GM18502 (cell line): Measurements from ENCODE around the gene FAM167B.
A peak's percentile ranks its signal among the peaks of the same experiment; 100 is the strongest.

Experiments
- ATAC-seq: cut with Tn5 transposase; IDR thresholded peaks from one replicate; pipeline ENCODE4 v1.9.1; 2021; ENCODE audit warnings: mild to moderate bottlenecking; ENCODE audit not compliant: unreplicated experiment, poor library complexity

FAM167B gene

GRCh38 chr1:32246888-32247273 lies at the start of gene FAM167B:
Gene FAM167B (plus strand): TSS chr1:32247222. CDS start chr1:32247422, 200 bp downstream.
- ATAC-seq: no peak

DNA sequence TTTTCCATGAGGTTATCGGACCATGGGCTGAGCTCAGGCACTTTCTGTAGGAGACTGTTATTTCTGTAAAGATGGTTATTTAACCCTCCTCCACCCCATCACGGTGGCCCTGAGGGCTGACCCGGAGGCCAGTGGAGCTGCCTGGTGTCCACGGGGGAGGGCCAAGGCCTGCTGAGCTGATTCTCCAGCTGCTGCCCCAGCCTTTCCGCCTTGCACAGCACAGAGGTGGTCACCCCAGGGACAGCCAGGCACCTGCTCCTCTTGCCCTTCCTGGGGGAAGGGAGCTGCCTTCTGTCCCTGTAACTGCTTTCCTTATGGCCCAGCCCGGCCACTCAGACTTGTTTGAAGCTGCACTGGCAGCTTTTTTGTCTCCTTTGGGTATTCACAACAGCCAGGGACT lies 49.2 kb upstream of the FAM167B start:
- ATAC-seq: no peak

- ATAC-seq: no peak
Measured at GRCh38 chr1:32198237-32199042, 48.6 kb upstream of the FAM167B start.

GRCh38 chr1:32199043-32199716 lies 47.8 kb upstream of the FAM167B start:
- ATAC-seq: no peak

GRCh38 chr1:32199717-32200072 lies 47.3 kb upstream of the FAM167B start:
- no peak for ATAC-seq

DNA sequence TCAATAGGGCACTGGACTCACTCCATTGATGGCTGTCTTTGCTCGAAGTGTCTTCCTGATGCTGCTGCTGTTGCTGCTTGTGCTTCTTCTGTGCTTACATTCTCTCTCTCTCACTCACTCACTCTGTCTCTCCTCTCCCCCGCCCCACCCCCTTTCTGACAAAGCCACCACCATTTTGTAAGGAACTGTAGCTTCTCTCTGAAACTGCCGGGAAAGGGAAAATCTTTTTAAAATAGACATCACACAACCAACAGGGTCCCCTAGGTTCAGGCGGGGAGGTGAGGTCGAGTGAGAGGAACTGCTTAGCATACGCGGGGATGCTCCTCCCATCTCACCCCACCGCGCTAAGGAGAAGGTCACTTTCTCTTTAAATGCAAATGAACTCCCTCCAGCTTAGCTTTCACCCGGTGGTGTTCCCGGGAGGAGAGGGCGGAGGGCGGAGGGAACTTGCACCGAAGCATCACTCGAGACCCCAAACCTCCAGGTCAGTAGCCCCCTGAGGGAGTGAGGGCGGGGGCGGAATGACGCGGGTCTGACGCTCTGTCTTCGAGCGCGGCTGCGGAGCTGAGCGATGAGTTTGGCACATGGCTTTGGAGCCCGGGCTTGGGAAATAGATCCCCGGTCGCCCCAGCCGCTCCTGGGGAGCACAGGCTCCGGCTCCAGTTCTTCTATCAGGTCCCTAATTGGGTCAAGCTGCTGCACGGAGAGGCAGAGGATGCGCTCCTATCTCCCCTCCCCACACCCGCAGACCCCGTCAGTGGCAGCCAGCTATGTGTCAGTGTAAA lies 46.6 kb upstream of the FAM167B start, which contains the start of gene CCDC28B:
CCDC28B (plus strand) TSS at position 370 of the 785 bp plus-strand sequence. CDS start 1,341 bp downstream, outside the sequence.
- peak; percentile 30 for ATAC-seq

- peak; percentile 38 for ATAC-seq
Measured at GRCh38 chr1:32201011-32201855, 45.8 kb upstream of the FAM167B start.

GRCh38 chr1:32204943-32205361 lies 42.1 kb upstream of the FAM167B start:
- no peak for ATAC-seq

- ATAC-seq: peak; percentile 36
Measured at GRCh38 chr1:32205401-32206370, 41.3 kb upstream of the FAM167B start, which contains the start of gene IQCC. Gene IQCC (plus strand): TSS chr1:32205671. CDS start chr1:32205682, 11 bp downstream.

DNA sequence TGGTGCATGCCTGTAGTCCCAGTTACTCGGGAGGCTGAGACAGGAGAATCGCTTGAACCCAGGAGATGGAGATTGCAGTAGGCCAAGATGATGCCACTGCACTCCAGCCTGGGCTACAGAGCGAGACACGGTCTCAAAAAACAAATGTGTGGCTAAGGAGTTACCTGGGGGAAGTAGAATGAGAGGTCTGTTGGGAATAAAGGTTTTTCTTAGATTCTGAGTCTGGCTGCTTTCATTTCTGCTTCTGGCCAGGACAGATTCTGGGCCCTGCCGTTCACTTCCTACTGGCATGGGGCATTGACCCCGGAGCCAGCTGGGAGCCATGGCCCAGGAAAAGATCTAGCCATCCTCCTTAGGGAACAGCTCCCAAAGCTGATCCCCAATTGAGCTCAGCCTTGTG lies 38.6 kb upstream of the FAM167B start:
- no peak for ATAC-seq

DNA sequence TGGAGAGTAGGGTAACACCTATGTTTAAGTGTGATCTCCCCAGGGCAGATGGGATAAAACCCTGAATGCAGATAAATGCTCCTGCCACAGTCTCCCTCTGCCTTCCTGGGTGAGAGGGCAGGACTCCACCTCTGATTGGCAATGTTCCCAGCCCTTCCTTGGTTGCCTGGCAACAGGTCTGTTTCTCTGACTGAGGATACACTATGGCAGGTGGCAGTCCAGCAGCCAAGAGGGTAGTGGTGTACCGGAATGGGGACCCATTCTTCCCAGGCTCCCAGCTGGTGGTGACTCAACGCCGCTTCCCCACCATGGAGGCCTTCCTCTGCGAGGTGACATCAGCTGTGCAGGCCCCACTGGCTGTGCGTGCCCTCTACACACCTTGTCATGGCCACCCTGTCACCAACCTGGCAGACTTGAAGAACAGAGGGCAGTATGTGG lies 38.1 kb upstream of the FAM167B start, which contains the start of gene DCDC2B:
DCDC2B (plus strand) TSS at position 199 of the 438 bp plus-strand sequence; CDS start at position 204, 5 bp downstream.
- no peak for ATAC-seq

GRCh38 chr1:32215629-32216480 lies 31.2 kb upstream of the FAM167B start:
- no peak for ATAC-seq

- ATAC-seq: no peak
Measured at GRCh38 chr1:32216566-32216965, 30.5 kb upstream of the FAM167B start.

GRCh38 chr1:32219022-32219421 lies 28.0 kb upstream of the FAM167B start:
- ATAC-seq: no peak

- ATAC-seq: no peak
Measured at GRCh38 chr1:32220746-32221580, 26.1 kb upstream of the FAM167B start.

GRCh38 chr1:32221581-32221979 lies 25.4 kb upstream of the FAM167B start:
- ATAC-seq: no peak
